Panc1 (cell line): ENCODE data around the gene SMURF2.

Experiments used
- CTCF ChIP-seq: fragments of 450-650 bp; IDR thresholded peaks from 2 replicates; pipeline ENCODE4 v1.5.1; 2017; ENCODE audit warnings: mild to moderate bottlenecking
- POLR2AphosphoS5 ChIP-seq: IDR thresholded peaks from 2 replicates; pipeline ENCODE4 v1.6.1; 2012; ENCODE audit warnings: mild to moderate bottlenecking, low read depth, low read length, moderate library complexity
- REST ChIP-seq, 2 experiments: IDR thresholded peaks; 2 replicates each; pipeline ENCODE4 v1.6.1; 2011 to 2012; ENCODE audit warnings: low read depth in 2 of 2, control low read depth in 1 of 2, low read length in 1 of 2, mild to moderate bottlenecking in 1 of 2, moderate library complexity in 1 of 2; ENCODE audit not compliant: insufficient read depth in 1 of 2
- SIN3A ChIP-seq: IDR thresholded peaks from 2 replicates; pipeline ENCODE4 v1.6.1; 2012; ENCODE audit warnings: low read depth, mild to moderate bottlenecking, low read length, moderate library complexity, borderline replicate concordance; ENCODE audit not compliant: insufficient read depth

GRCh38 chr17:64507413-64507782 lies 154.7 kb downstream of the SMURF2 start:
- TF ChIP-seq POLR2AphosphoS5 (no peak), CTCF (peak; percentile 59), SIN3A (no peak), REST (IDR thresholded peaks at IDR 0.05; ENCODE audit: insufficient read depth in 1 of 2, low read depth in 2 of 2, low read length in 1 of 2) (no peak)
